Measurements from ENCODE around the gene STRIT1.

Gene STRIT1

GRCh38 chr3:155312781-155313180, 19.3 kb upstream of the STRIT1 start:
- Histone ChIP-seq H3K4me1 (ENCODE audit: control insufficient read depth, low read depth, low read length) (no peaks in the 10 kb centered on the region), H3K27ac (ENCODE audit: low read length) (no peak overlapping the region), H3K4me3 (ENCODE audit: low read length) (no peak overlapping the region), H3K27me3 (ENCODE audit: control insufficient read depth, insufficient read depth, low read length) (no peaks in the 10 kb centered on the region), H3K9me3 (ENCODE audit: control insufficient read depth, low read depth, low read length) (no peaks in the 10 kb centered on the region), H3K36me3 (ENCODE audit: control insufficient read depth, low read depth, low read length) (no peaks in the 10 kb centered on the region), H3K9ac (ENCODE audit: low read length) (no peak overlapping the region)

- Histone ChIP-seq H3K27me3 (ENCODE audit: control insufficient read depth, insufficient read depth, low read length) (no peaks in the 10 kb centered on the region), H3K4me1 (ENCODE audit: control insufficient read depth, low read depth, low read length) (no peaks in the 10 kb centered on the region), H3K9ac (ENCODE audit: low read length) (no peak overlapping the region), H3K36me3 (ENCODE audit: control insufficient read depth, low read depth, low read length) (no peaks in the 10 kb centered on the region), H3K27ac (ENCODE audit: low read length) (no peak overlapping the region), H3K9me3 (ENCODE audit: control insufficient read depth, low read depth, low read length) (no peaks in the 10 kb centered on the region), H3K4me3 (ENCODE audit: low read length) (no peak overlapping the region)
These were observed 16.1 kb upstream of the STRIT1 start for GRCh38 chr3:155309581-155309980.

GRCh38 chr3:155308831-155309230, 15.3 kb upstream of the STRIT1 start:
- Histone ChIP-seq H3K9ac (ENCODE audit: low read length) (no peak overlapping the region), H3K4me1 (ENCODE audit: control insufficient read depth, low read depth, low read length) (peaks cover under 1% of the 10 kb centered on the region), H3K36me3 (ENCODE audit: control insufficient read depth, low read depth, low read length) (no peaks in the 10 kb centered on the region), H3K27me3 (ENCODE audit: control insufficient read depth, insufficient read depth, low read length) (no peaks in the 10 kb centered on the region), H3K4me3 (ENCODE audit: low read length) (no peak overlapping the region), H3K9me3 (ENCODE audit: control insufficient read depth, low read depth, low read length) (no peaks in the 10 kb centered on the region), H3K27ac (ENCODE audit: low read length) (no peak overlapping the region)

- H3K4me3 ChIP-seq (ENCODE audit: low read length) = no peak overlapping the region
- H3K9ac ChIP-seq (ENCODE audit: low read length) = no peak overlapping the region
- H3K36me3 ChIP-seq (ENCODE audit: control insufficient read depth, low read depth, low read length) = no peaks in the 10 kb centered on the region
- H3K9me3 ChIP-seq (ENCODE audit: control insufficient read depth, low read depth, low read length) = no peaks in the 10 kb centered on the region
- H3K4me1 ChIP-seq (ENCODE audit: control insufficient read depth, low read depth, low read length) = peaks cover 7% of the 10 kb centered on the region
- no peak overlapping the region for H3K27ac ChIP-seq (ENCODE audit: low read length)
- H3K27me3 ChIP-seq (ENCODE audit: control insufficient read depth, insufficient read depth, low read length) = no peaks in the 10 kb centered on the region
These were observed 13.7 kb upstream of the STRIT1 start for GRCh38 chr3:155307183-155307582.

- H3K27ac ChIP-seq (ENCODE audit: low read length) = no peak overlapping the region
- H3K9me3 ChIP-seq (ENCODE audit: control insufficient read depth, low read depth, low read length) = no peaks in the 10 kb centered on the region
- peaks cover 7% of the 10 kb centered on the region for H3K4me1 ChIP-seq (ENCODE audit: control insufficient read depth, low read depth, low read length)
- no peak overlapping the region for H3K9ac ChIP-seq (ENCODE audit: low read length)
- no peaks in the 10 kb centered on the region for H3K36me3 ChIP-seq (ENCODE audit: control insufficient read depth, low read depth, low read length)
- H3K4me3 ChIP-seq (ENCODE audit: low read length) = no peak overlapping the region
- no peaks in the 10 kb centered on the region for H3K27me3 ChIP-seq (ENCODE audit: control insufficient read depth, insufficient read depth, low read length)
These were observed 10.9 kb upstream of the STRIT1 start for GRCh38 chr3:155304394-155304793.

- Histone ChIP-seq H3K4me3 (ENCODE audit: low read length) (no peak overlapping the region), H3K9ac (ENCODE audit: low read length) (no peak overlapping the region), H3K36me3 (ENCODE audit: control insufficient read depth, low read depth, low read length) (no peaks in the 10 kb centered on the region), H3K9me3 (ENCODE audit: control insufficient read depth, low read depth, low read length) (no peaks in the 10 kb centered on the region), H3K27ac (ENCODE audit: low read length) (no peak overlapping the region), H3K27me3 (ENCODE audit: control insufficient read depth, insufficient read depth, low read length) (no peaks in the 10 kb centered on the region), H3K4me1 (ENCODE audit: control insufficient read depth, low read depth, low read length) (peaks cover 7% of the 10 kb centered on the region)
These were observed 10.1 kb upstream of the STRIT1 start for GRCh38 chr3:155303540-155304097.

- H3K9me3 ChIP-seq (ENCODE audit: control insufficient read depth, low read depth, low read length) = peaks cover 4% of the 10 kb centered on the region
- H3K36me3 ChIP-seq (ENCODE audit: control insufficient read depth, low read depth, low read length) = no peaks in the 10 kb centered on the region
- no peaks in the 10 kb centered on the region for H3K27me3 ChIP-seq (ENCODE audit: control insufficient read depth, insufficient read depth, low read length)
- H3K4me1 ChIP-seq (ENCODE audit: control insufficient read depth, low read depth, low read length) = peaks cover 7% of the 10 kb centered on the region
- no peak overlapping the region for H3K27ac ChIP-seq (ENCODE audit: low read length)
- H3K4me3 ChIP-seq (ENCODE audit: low read length) = no peak overlapping the region
- no peak overlapping the region for H3K9ac ChIP-seq (ENCODE audit: low read length)
These were observed 9.4 kb upstream of the STRIT1 start for GRCh38 chr3:155302891-155303290.

GRCh38 chr3:155302481-155302880, 9.0 kb upstream of the STRIT1 start:
- H3K36me3 ChIP-seq (ENCODE audit: control insufficient read depth, low read depth, low read length) = no peaks in the 10 kb centered on the region
- H3K9ac ChIP-seq (ENCODE audit: low read length) = no peak overlapping the region
- no peaks in the 10 kb centered on the region for H3K27me3 ChIP-seq (ENCODE audit: control insufficient read depth, insufficient read depth, low read length)
- H3K9me3 ChIP-seq (ENCODE audit: control insufficient read depth, low read depth, low read length) = peaks cover 7% of the 10 kb centered on the region
- H3K27ac ChIP-seq (ENCODE audit: low read length) = no peak overlapping the region
- H3K4me3 ChIP-seq (ENCODE audit: low read length) = no peak overlapping the region
- H3K4me1 ChIP-seq (ENCODE audit: control insufficient read depth, low read depth, low read length) = peaks cover 7% of the 10 kb centered on the region

- no peaks in the 10 kb centered on the region for H3K27me3 ChIP-seq (ENCODE audit: control insufficient read depth, insufficient read depth, low read length)
- no peak overlapping the region for H3K4me3 ChIP-seq (ENCODE audit: low read length)
- H3K9ac ChIP-seq (ENCODE audit: low read length) = no peak overlapping the region
- H3K36me3 ChIP-seq (ENCODE audit: control insufficient read depth, low read depth, low read length) = no peaks in the 10 kb centered on the region
- no peak overlapping the region for H3K27ac ChIP-seq (ENCODE audit: low read length)
- peaks cover 10% of the 10 kb centered on the region for H3K4me1 ChIP-seq (ENCODE audit: control insufficient read depth, low read depth, low read length)
- H3K9me3 ChIP-seq (ENCODE audit: control insufficient read depth, low read depth, low read length) = peaks cover 18% of the 10 kb centered on the region
These were observed 3.6 kb upstream of the STRIT1 start for GRCh38 chr3:155297100-155297499.

- Histone ChIP-seq H3K36me3 (ENCODE audit: control insufficient read depth, low read depth, low read length) (no peaks in the 10 kb centered on the region), H3K9ac (ENCODE audit: low read length) (no peak overlapping the region), H3K9me3 (ENCODE audit: control insufficient read depth, low read depth, low read length) (peaks cover 18% of the 10 kb centered on the region), H3K4me1 (ENCODE audit: control insufficient read depth, low read depth, low read length) (peaks cover 10% of the 10 kb centered on the region), H3K4me3 (ENCODE audit: low read length) (no peak overlapping the region), H3K27ac (ENCODE audit: low read length) (no peak overlapping the region), H3K27me3 (ENCODE audit: control insufficient read depth, insufficient read depth, low read length) (no peaks in the 10 kb centered on the region)
These were observed 2.9 kb upstream of the STRIT1 start for GRCh38 chr3:155296413-155296812.

- Histone ChIP-seq H3K9ac (ENCODE audit: low read length) (no peak overlapping the region), H3K4me3 (ENCODE audit: low read length) (no peak overlapping the region), H3K9me3 (ENCODE audit: control insufficient read depth, low read depth, low read length) (peaks cover 13% of the 10 kb centered on the region), H3K27me3 (ENCODE audit: control insufficient read depth, insufficient read depth, low read length) (no peaks in the 10 kb centered on the region), H3K4me1 (ENCODE audit: control insufficient read depth, low read depth, low read length) (peaks cover 10% of the 10 kb centered on the region), H3K36me3 (ENCODE audit: control insufficient read depth, low read depth, low read length) (no peaks in the 10 kb centered on the region), H3K27ac (ENCODE audit: low read length) (no peak overlapping the region)
These were observed 790 bp downstream of the STRIT1 start for GRCh38 chr3:155292693-155293092.

- H3K27me3 ChIP-seq (ENCODE audit: control insufficient read depth, insufficient read depth, low read length) = no peaks in the 10 kb centered on the region
- H3K9me3 ChIP-seq (ENCODE audit: control insufficient read depth, low read depth, low read length) = peaks cover 8% of the 10 kb centered on the region
- no peaks in the 10 kb centered on the region for H3K36me3 ChIP-seq (ENCODE audit: control insufficient read depth, low read depth, low read length)
- no peak overlapping the region for H3K4me3 ChIP-seq (ENCODE audit: low read length)
- H3K9ac ChIP-seq (ENCODE audit: low read length) = no peak overlapping the region
- H3K27ac ChIP-seq (ENCODE audit: low read length) = no peak overlapping the region
- H3K4me1 ChIP-seq (ENCODE audit: control insufficient read depth, low read depth, low read length) = peaks cover 10% of the 10 kb centered on the region
These were observed 1.4 kb downstream of the STRIT1 start for GRCh38 chr3:155292133-155292532.

All from iPS-18a (cell line).